GM18867 (cell line): Measurements from ENCODE around the gene RLN3.

Source experiments
- ATAC-seq: cut with Tn5 transposase; IDR thresholded peaks from one replicate; pipeline ENCODE4 v1.9.1; 2021; ENCODE audit warnings: mild to moderate bottlenecking, moderate library complexity; ENCODE audit not compliant: unreplicated experiment

RLN3 gene

GRCh38 chr19:14052470-14052869 lies 24.5 kb downstream of the RLN3 start:
- ATAC-seq, result no peak

GRCh38 chr19:14053032-14053431 lies 25.1 kb downstream of the RLN3 start:
- ATAC-seq, result no peak

- ATAC-seq, result no peak
These were observed 25.6 kb downstream of the RLN3 start for GRCh38 chr19:14053500-14053899.

GRCh38 chr19:14054099-14054498 lies 26.2 kb downstream of the RLN3 start:
- ATAC-seq, result no peak

- no peak for ATAC-seq
These were observed 26.8 kb downstream of the RLN3 start for GRCh38 chr19:14054721-14055120.

- no peak for ATAC-seq
These were observed 27.4 kb downstream of the RLN3 start for GRCh38 chr19:14055396-14055795.

GRCh38 chr19:14056069-14056666 lies 28.2 kb downstream of the RLN3 start:
- ATAC-seq, result no peak

GRCh38 chr19:14056741-14057356 lies 28.9 kb downstream of the RLN3 start:
- ATAC-seq, result no peak

GRCh38 chr19:14058182-14059092 lies 30.5 kb downstream of the RLN3 start:
- no peak for ATAC-seq

GRCh38 chr19:14059093-14059480 lies 31.1 kb downstream of the RLN3 start:
- no peak for ATAC-seq

GRCh38 chr19:14059652-14060155 lies 31.8 kb downstream of the RLN3 start:
- ATAC-seq, result no peak

GRCh38 chr19:14061081-14061749 lies 33.3 kb downstream of the RLN3 start:
- no peak for ATAC-seq

- no peak for ATAC-seq
These were observed 34.0 kb downstream of the RLN3 start, which contains the start of gene PALM3 for GRCh38 chr19:14061751-14062557. Gene PALM3, minus strand, starts transcription at chr19:14062076. Its CDS starts 96 bp downstream, at chr19:14061980.

GRCh38 chr19:14062558-14062855 lies 34.6 kb downstream of the RLN3 start:
- ATAC-seq, result no peak

GRCh38 chr19:14063105-14063504 lies 35.2 kb downstream of the RLN3 start:
- no peak for ATAC-seq

GRCh38 chr19:14066134-14066533 lies 38.2 kb downstream of the RLN3 start:
- no peak for ATAC-seq

- no peak for ATAC-seq
These were observed 42.5 kb downstream of the RLN3 start for GRCh38 chr19:14070268-14071050.

- ATAC-seq, result no peak
These were observed 44.8 kb downstream of the RLN3 start, which contains the start of gene MISP3 for GRCh38 chr19:14072535-14073260. Gene MISP3, plus strand, starts transcription at chr19:14072786. Its CDS starts 524 bp downstream, at chr19:14073310.
